HFF-Myc (cell line): ENCODE data around the gene GTF2F2.

Experiments used
- DNase-seq: peaks from one replicate; pipeline ENCODE4 v3.0.0-alpha.2; 2011; ENCODE audit warnings: low read depth; ENCODE audit errors: extremely low read depth
- H3K4me3 ChIP-seq: replicated peaks from 2 replicates; pipeline ENCODE4 v1.5.1; 2011; ENCODE audit warnings: low read depth, mild to moderate bottlenecking, control low read depth, low read length
- CTCF ChIP-seq: IDR thresholded peaks from 2 replicates; pipeline ENCODE4 v1.5.1; 2012; ENCODE audit warnings: mild to moderate bottlenecking, low read depth, low read length, control low read depth; ENCODE audit errors: missing control alignments

GTF2F2 gene

GRCh38 chr13:45119991-45120864, at the start of gene GTF2F2:
Gene GTF2F2 (plus strand): TSS chr13:45120510. CDS start chr13:45120656, 146 bp downstream.
- TF ChIP-seq CTCF: no peak
- peak within 1 kb of the TSS; percentile 91 for H3K4me3 ChIP-seq
- peak; percentile 82 for DNase-seq

GRCh38 chr13:45073809-45074208, 46.5 kb upstream of the GTF2F2 start:
- H3K4me3 ChIP-seq: no peak overlapping the region
- no peak for DNase-seq
- TF ChIP-seq CTCF: no peak

- H3K4me3 ChIP-seq: no peak overlapping the region
- TF ChIP-seq CTCF: no peak
- no peak for DNase-seq
These were observed 45.6 kb upstream of the GTF2F2 start for GRCh38 chr13:45074721-45075120.

- no peak for DNase-seq
- TF ChIP-seq CTCF: no peak
- H3K4me3 ChIP-seq: no peak overlapping the region
These were observed 42.3 kb upstream of the GTF2F2 start for GRCh38 chr13:45078003-45078402.

GRCh38 chr13:45082964-45083363, 37.3 kb upstream of the GTF2F2 start:
- H3K4me3 ChIP-seq: no peak overlapping the region
- no peak for DNase-seq
- TF ChIP-seq CTCF: no peak

- TF ChIP-seq CTCF: no peak
- DNase-seq: no peak
- H3K4me3 ChIP-seq: no peak overlapping the region
These were observed 35.8 kb upstream of the GTF2F2 start for GRCh38 chr13:45084515-45084914.

GRCh38 chr13:45086484-45086883, 33.8 kb upstream of the GTF2F2 start:
- DNase-seq: peak; percentile 55
- TF ChIP-seq CTCF: no peak
- H3K4me3 ChIP-seq: no peak overlapping the region
